Skeletal muscle tissue (tissue), 4 donors: ENCODE data around the gene STARD8. TPM values are rescaled to one million over a fixed set of nuclear protein-coding genes. Genes with fewer than 3 reads are reported as not detected.

Source experiments
- H3K27ac ChIP-seq: one replicate; pipeline ENCODE4 v1.7.0; 2013; ENCODE audit warnings: mild to moderate bottlenecking, low read depth, low read length, inconsistent platforms
- H3K27me3 ChIP-seq, 3 donors: one replicate each; pipeline ENCODE4 v1.7.0; 2013; ENCODE audit warnings: low read length in 3 of 3; ENCODE audit not compliant: control insufficient read depth in 3 of 3, insufficient read depth in 3 of 3
- H3K36me3 ChIP-seq, 3 donors: one replicate each; pipeline ENCODE4 v1.7.0; 2013; ENCODE audit warnings: low read length in 3 of 3; ENCODE audit not compliant: control insufficient read depth in 3 of 3, insufficient read depth in 3 of 3
- H3K4me1 ChIP-seq, 3 donors: one replicate each; pipeline ENCODE4 v1.7.0; 2013; ENCODE audit warnings: low read length in 3 of 3, mild to moderate bottlenecking in 3 of 3; ENCODE audit not compliant: control insufficient read depth in 3 of 3, insufficient read depth in 3 of 3
- H3K4me3 ChIP-seq, 3 donors: one replicate each; pipeline ENCODE4 v1.7.0; 2013; ENCODE audit warnings: low read length in 3 of 3
- H3K9ac ChIP-seq, 3 donors: one replicate each; pipeline ENCODE4 v1.7.0; 2013; ENCODE audit warnings: low read length in 3 of 3, mild to moderate bottlenecking in 3 of 3, moderate library complexity in 2 of 3, low read depth in 1 of 3
- H3K9me3 ChIP-seq, 3 donors: one replicate each; pipeline ENCODE4 v1.7.0; 2013; ENCODE audit warnings: low read length in 3 of 3; ENCODE audit not compliant: control insufficient read depth in 3 of 3
- total RNA-seq: library from RNA; depleted of rRNA; stranded (reverse); fragments of >200 nt; gene quantifications from one replicate; pipeline ENCODE4 v1.2.3, GENCODE V29; 2014
- donor health status: Osteomylitis.

STARD8 gene
- total RNA-seq, 1 donor from 2014 or later, result 8.9 TPM

GRCh38 chrX:68721546-68721945 is 74.1 kb downstream of the STARD8 start:
- Histone ChIP-seq H3K27me3 (peaks cover 0 to 11% (median 0%) of the 10 kb centered on the region in 3 donors), H3K4me3 (no peak overlapping the region), H3K4me1 (no peaks in the 10 kb centered on the region), H3K27ac (no peak overlapping the region), H3K36me3 (peaks cover 40 to 54% (median 46%) of the 10 kb centered on the region in 3 donors), H3K9ac (no peak overlapping the region), H3K9me3 (no peaks in the 10 kb centered on the region)

- no peak overlapping the region for H3K4me3 ChIP-seq
- H3K36me3 ChIP-seq, result peaks cover 40 to 53% (median 46%) of the 10 kb centered on the region in 3 donors
- no peak overlapping the region for H3K27ac ChIP-seq
- peaks cover 0 to 11% (median 0%) of the 10 kb centered on the region in 3 donors for H3K27me3 ChIP-seq
- no peaks in the 10 kb centered on the region for H3K9me3 ChIP-seq
- H3K4me1 ChIP-seq, result no peaks in the 10 kb centered on the region
- H3K9ac ChIP-seq, result no peak overlapping the region
Observed at GRCh38 chrX:68721991-68722860, 74.8 kb downstream of the STARD8 start.

DNA sequence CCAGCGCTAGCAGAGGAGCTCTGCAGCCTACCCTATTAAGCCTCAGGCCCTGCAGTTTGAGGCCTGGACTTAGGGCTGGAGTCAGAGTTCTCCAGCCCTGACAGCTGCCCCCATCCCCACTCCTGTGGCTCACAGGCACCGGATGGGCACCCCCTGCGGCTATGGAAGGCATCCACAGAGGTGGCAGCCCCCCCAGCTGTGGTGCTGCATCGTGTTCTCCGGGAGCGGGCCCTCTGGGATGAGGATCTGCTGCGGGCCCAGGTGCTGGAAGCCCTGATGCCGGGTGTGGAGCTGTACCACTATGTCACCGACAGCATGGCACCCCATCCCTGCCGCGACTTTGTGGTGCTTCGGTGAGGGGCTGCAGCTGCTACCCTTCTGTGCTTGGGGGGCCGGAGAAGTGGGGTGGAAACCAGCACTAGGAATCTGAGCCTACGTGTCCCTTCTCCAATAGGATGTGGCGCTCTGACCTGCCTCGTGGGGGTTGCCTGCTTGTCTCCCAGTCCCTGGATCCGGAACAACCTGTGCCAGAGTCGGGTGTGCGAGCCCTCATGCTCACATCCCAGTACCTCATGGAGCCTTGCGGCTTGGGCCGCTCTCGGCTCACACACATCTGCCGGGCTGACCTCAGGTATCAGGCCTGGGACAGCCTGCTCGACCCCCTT is 76.2 kb downstream of the STARD8 start:
- Histone ChIP-seq H3K36me3 (peaks cover 39 to 47% (median 40%) of the 10 kb centered on the region in 3 donors), H3K9me3 (no peaks in the 10 kb centered on the region), H3K9ac (no peak overlapping the region), H3K27me3 (peaks cover 0 to 16% (median 0%) of the 10 kb centered on the region in 3 donors), H3K4me3 (no peak overlapping the region), H3K4me1 (no peaks in the 10 kb centered on the region), H3K27ac (no peak overlapping the region)

GRCh38 chrX:68724531-68725020 is 77.1 kb downstream of the STARD8 start:
- peaks cover 39 to 47% (median 40%) of the 10 kb centered on the region in 3 donors for H3K36me3 ChIP-seq
- H3K27ac ChIP-seq, result no peak overlapping the region
- H3K4me1 ChIP-seq, result no peaks in the 10 kb centered on the region
- no peaks in the 10 kb centered on the region for H3K9me3 ChIP-seq
- H3K9ac ChIP-seq, result no peak overlapping the region
- H3K27me3 ChIP-seq, result peaks cover 0 to 16% (median 0%) of the 10 kb centered on the region in 3 donors
- no peak overlapping the region for H3K4me3 ChIP-seq

- no peak overlapping the region for H3K9ac ChIP-seq
- no peaks in the 10 kb centered on the region for H3K9me3 ChIP-seq
- H3K27ac ChIP-seq, result no peak overlapping the region
- no peaks in the 10 kb centered on the region for H3K4me1 ChIP-seq
- H3K4me3 ChIP-seq, result no peak overlapping the region
- H3K36me3 ChIP-seq, result peaks cover 32 to 39% (median 36%) of the 10 kb centered on the region in 3 donors
- peaks cover 0 to 16% (median 0%) of the 10 kb centered on the region in 3 donors for H3K27me3 ChIP-seq
Observed at GRCh38 chrX:68725756-68726365, 78.4 kb downstream of the STARD8 start.

- Histone ChIP-seq H3K4me3 (no peak overlapping the region), H3K4me1 (no peaks in the 10 kb centered on the region), H3K27me3 (peaks cover 0 to 16% (median 0%) of the 10 kb centered on the region in 3 donors), H3K9me3 (no peaks in the 10 kb centered on the region), H3K9ac (no peak overlapping the region), H3K36me3 (peaks cover 27 to 34% (median 31%) of the 10 kb centered on the region in 3 donors), H3K27ac (no peak overlapping the region)
Observed at GRCh38 chrX:68726366-68726765, 78.9 kb downstream of the STARD8 start.

GRCh38 chrX:68727696-68728095 is 80.2 kb downstream of the STARD8 start:
- Histone ChIP-seq H3K27me3 (peaks cover 0 to 13% (median 0%) of the 10 kb centered on the region in 3 donors), H3K36me3 (peaks cover 16 to 26% (median 22%) of the 10 kb centered on the region in 3 donors), H3K27ac (no peak overlapping the region), H3K4me3 (no peak overlapping the region), H3K9ac (no peak overlapping the region), H3K9me3 (no peaks in the 10 kb centered on the region), H3K4me1 (no peaks in the 10 kb centered on the region)

- Histone ChIP-seq H3K9me3 (no peaks in the 10 kb centered on the region), H3K4me1 (no peaks in the 10 kb centered on the region), H3K9ac (no peak overlapping the region), H3K36me3 (peaks cover 11 to 21% (median 18%) of the 10 kb centered on the region in 3 donors), H3K27me3 (peaks cover 0 to 13% (median 0%) of the 10 kb centered on the region in 3 donors), H3K4me3 (no peak overlapping the region), H3K27ac (no peak overlapping the region)
Observed at GRCh38 chrX:68728186-68728585, 80.7 kb downstream of the STARD8 start.

DNA sequence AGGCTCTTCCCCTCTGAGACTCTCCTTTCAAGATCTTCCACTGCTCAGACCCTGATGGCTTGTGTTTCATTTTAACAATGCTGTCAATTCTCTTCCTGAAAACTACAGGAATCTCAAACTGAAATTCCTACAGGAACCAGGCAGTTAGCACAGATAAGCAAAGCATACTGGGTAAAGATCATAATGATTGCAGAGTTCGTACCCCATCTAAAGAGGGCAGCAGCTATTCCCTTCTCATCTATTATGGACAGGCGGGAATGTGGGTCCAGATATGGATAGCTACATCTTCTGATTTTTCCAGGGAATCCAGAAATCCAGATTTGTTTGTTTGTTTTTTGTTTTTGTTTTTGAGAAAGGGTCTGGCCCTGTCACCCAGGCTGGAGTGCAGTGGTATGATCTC is 83.8 kb downstream of the STARD8 start:
- no peaks in the 10 kb centered on the region for H3K9me3 ChIP-seq
- no peak overlapping the region for H3K27ac ChIP-seq
- no peak overlapping the region for H3K9ac ChIP-seq
- H3K36me3 ChIP-seq, result peaks cover 0 to 3% (median 2%) of the 10 kb centered on the region in 3 donors
- H3K4me3 ChIP-seq, result no peak overlapping the region
- H3K27me3 ChIP-seq, result peaks cover 0 to 10% (median 0%) of the 10 kb centered on the region in 3 donors
- no peaks in the 10 kb centered on the region for H3K4me1 ChIP-seq
